Ectodermal cell (in vitro differentiated cells): ENCODE results near the gene SHD.
"Not testable (repeated sequence)": the region's sequence is repeated elsewhere in the genome, so short reads cannot be mapped to it uniquely, and the experiment has no call there.

Experiments used
- H3K27ac ChIP-seq: 2 replicates; pipeline ENCODE4 v1.7.0; 2013; ENCODE audit warnings: mild to moderate bottlenecking, low read depth, low read length; ENCODE audit not compliant: insufficient read depth, poor library complexity, severe bottlenecking
- H3K27me3 ChIP-seq: 2 replicates; pipeline ENCODE4 v1.7.0; 2013; ENCODE audit warnings: mild to moderate bottlenecking, low read length; ENCODE audit not compliant: insufficient read depth, control insufficient read depth, poor library complexity, severe bottlenecking
- H3K36me3 ChIP-seq: one replicate; pipeline ENCODE4 v1.7.0; 2013; ENCODE audit warnings: low read length; ENCODE audit not compliant: control insufficient read depth, insufficient read depth
- H3K4me1 ChIP-seq: one replicate; pipeline ENCODE4 v1.7.0; 2013; ENCODE audit warnings: low read length; ENCODE audit not compliant: control insufficient read depth, insufficient read depth
- H3K4me3 ChIP-seq: 2 replicates; pipeline ENCODE4 v1.7.0; 2013; ENCODE audit warnings: low read depth, low read length, control low read depth; ENCODE audit not compliant: insufficient read depth
- H3K9me3 ChIP-seq: 2 replicates; pipeline ENCODE4 v1.7.0; 2013; ENCODE audit warnings: mild to moderate bottlenecking, low read length, moderate library complexity; ENCODE audit not compliant: control insufficient read depth
- WGBS, 2 experiments: methylation state at CpG; one replicate each; pipeline ENCODE4 v1.1.7; 2013; ENCODE audit warnings: missing lambda C conversion rate in 2 of 2; 5-methylcytosine and 5-hydroxymethylcytosine counted together

SHD gene

GRCh38 chr19:4238831-4239230, 40.2 kb upstream of the SHD start:
- Histone ChIP-seq H3K4me1 (no peaks in the 10 kb centered on the region), H3K4me3 (no peak overlapping the region), H3K36me3 (no peaks in the 10 kb centered on the region), H3K27me3 (no peaks in the 10 kb centered on the region), H3K27ac (no peak overlapping the region), H3K9me3 (no peaks in the 10 kb centered on the region)
- WGBS, 2 experiments: 97% methylated on average over 4 of the region's 4 CpGs

GRCh38 chr19:4241824-4242430, 37.1 kb upstream of the SHD start:
- H3K27me3 ChIP-seq: no peaks in the 10 kb centered on the region
- no peak overlapping the region for H3K4me3 ChIP-seq
- H3K36me3 ChIP-seq: no peaks in the 10 kb centered on the region
- WGBS, 2 experiments: 81% methylated on average over 5 of the region's 5 CpGs
- peaks cover 5% of the 10 kb centered on the region for H3K4me1 ChIP-seq
- H3K27ac ChIP-seq: no peak overlapping the region
- H3K9me3 ChIP-seq: no peaks in the 10 kb centered on the region

- Histone ChIP-seq H3K36me3 (peaks cover 10% of the 10 kb centered on the region), H3K4me3 (peak overlapping the region; percentile 82)
- not testable (repeated sequence) for H3K9me3 ChIP-seq, H3K27me3 ChIP-seq, H3K27ac ChIP-seq, H3K4me1 ChIP-seq
- 90 to 98% methylated on average over 6 of the region's 6 CpGs for WGBS, 2 experiments
These were observed 33.1 kb upstream of the SHD start for GRCh38 chr19:4245938-4246337.

GRCh38 chr19:4246767-4247593, 32.1 kb upstream of the SHD start, which contains the start of gene YJU2:
Gene YJU2, plus strand, starts transcription at chr19:4247080. Its CDS starts 67 bp downstream, at chr19:4247147.
- Histone ChIP-seq H3K36me3 (peaks cover 18% of the 10 kb centered on the region), H3K4me1 (peaks cover 5% of the 10 kb centered on the region), H3K27me3 (no peaks in the 10 kb centered on the region), H3K4me3 (peak within 1 kb of the TSS; percentile 82), H3K27ac (peak within 1 kb of the TSS; percentile 95), H3K9me3 (no peaks in the 10 kb centered on the region)
- 0% methylated on average over 42 to 45 of the region's 45 CpGs for WGBS, 2 experiments

- no peaks in the 10 kb centered on the region for H3K9me3 ChIP-seq
- H3K36me3 ChIP-seq: peaks cover 55% of the 10 kb centered on the region
- 96 to 98% methylated on average over 4 of the region's 4 CpGs for WGBS, 2 experiments
- no peaks in the 10 kb centered on the region for H3K4me1 ChIP-seq
- no peaks in the 10 kb centered on the region for H3K27me3 ChIP-seq
- H3K4me3 ChIP-seq: no peak overlapping the region
- H3K27ac ChIP-seq: no peak overlapping the region
These were observed 22.5 kb upstream of the SHD start for GRCh38 chr19:4256563-4256962.

GRCh38 chr19:4257025-4257424, 22.0 kb upstream of the SHD start:
- Histone ChIP-seq H3K9me3 (no peaks in the 10 kb centered on the region), H3K36me3 (peaks cover 55% of the 10 kb centered on the region), H3K4me1 (no peaks in the 10 kb centered on the region), H3K27ac (no peak overlapping the region), H3K4me3 (no peak overlapping the region), H3K27me3 (no peaks in the 10 kb centered on the region)
- 95 to 96% methylated on average over 5 to 6 of the region's 6 CpGs for WGBS, 2 experiments

GRCh38 chr19:4258181-4258580, 20.9 kb upstream of the SHD start:
- H3K9me3 ChIP-seq: no peaks in the 10 kb centered on the region
- no peak overlapping the region for H3K4me3 ChIP-seq
- peaks cover 51% of the 10 kb centered on the region for H3K36me3 ChIP-seq
- WGBS, 2 experiments: 96 to 97% methylated on average over 28 of the region's 28 CpGs
- H3K27ac ChIP-seq: no peak overlapping the region
- no peaks in the 10 kb centered on the region for H3K27me3 ChIP-seq
- no peaks in the 10 kb centered on the region for H3K4me1 ChIP-seq

GRCh38 chr19:4260613-4261191, 18.4 kb upstream of the SHD start:
- Histone ChIP-seq H3K4me3 (no peak overlapping the region), H3K27me3 (no peaks in the 10 kb centered on the region), H3K27ac (no peak overlapping the region), H3K36me3 (peaks cover 42% of the 10 kb centered on the region), H3K9me3 (no peaks in the 10 kb centered on the region), H3K4me1 (no peaks in the 10 kb centered on the region)
- WGBS, 2 experiments: 96 to 97% methylated on average over 10 to 11 of the region's 11 CpGs

GRCh38 chr19:4264812-4265211, 14.3 kb upstream of the SHD start:
- Histone ChIP-seq H3K9me3 (no peaks in the 10 kb centered on the region), H3K36me3 (peaks cover 19% of the 10 kb centered on the region), H3K27me3 (no peaks in the 10 kb centered on the region), H3K27ac (no peak overlapping the region), H3K4me1 (no peaks in the 10 kb centered on the region), H3K4me3 (no peak overlapping the region)
- 90 to 98% methylated on average over 4 of the region's 4 CpGs for WGBS, 2 experiments

- Histone ChIP-seq H3K9me3 (no peaks in the 10 kb centered on the region), H3K27me3 (no peaks in the 10 kb centered on the region), H3K4me1 (no peaks in the 10 kb centered on the region), H3K27ac (no peak overlapping the region), H3K36me3 (peaks cover 14% of the 10 kb centered on the region), H3K4me3 (no peak overlapping the region)
- WGBS, 2 experiments: 93% methylated on average over 18 of the region's 18 CpGs
These were observed 12.6 kb upstream of the SHD start for GRCh38 chr19:4266253-4267000.
